IgD-negative memory B cell (primary cell): ENCODE results near the gene HS3ST5. TPM values are rescaled to one million over a fixed set of nuclear protein-coding genes. Genes with fewer than 3 reads are reported as not detected.
"Not testable (repeated sequence)": the region's sequence is repeated elsewhere in the genome, so short reads cannot be mapped to it uniquely, and the experiment has no call there.

Experiments used
- H3K27ac Mint-ChIP-seq, 3 donors: one replicate each; pipeline ENCODE4 v1.8.0; 2020 to 2022; ENCODE audit warnings: mild to moderate bottlenecking in 3 of 3, mixed read lengths in 3 of 3, moderate library complexity in 1 of 3
- H3K27me3 Mint-ChIP-seq: one replicate; pipeline ENCODE4 v1.8.0; 2021; ENCODE audit warnings: mixed read lengths
- H3K36me3 Mint-ChIP-seq: one replicate; pipeline ENCODE4 v1.8.0; 2020; ENCODE audit warnings: mild to moderate bottlenecking, mixed read lengths
- H3K4me1 Mint-ChIP-seq, 3 donors: one replicate each; pipeline ENCODE4 v1.8.0; 2020 to 2022; ENCODE audit warnings: mixed read lengths in 3 of 3, mild to moderate bottlenecking in 1 of 3
- H3K4me3 Mint-ChIP-seq, 4 donors: one replicate each; pipeline ENCODE4 v1.8.0; 2020 to 2022; ENCODE audit warnings: mild to moderate bottlenecking in 4 of 4, mixed read lengths in 4 of 4, moderate library complexity in 3 of 4
- H3K9me3 Mint-ChIP-seq, 3 donors: one replicate each; pipeline ENCODE4 v1.8.0; 2020 to 2021; ENCODE audit warnings: mixed read lengths in 3 of 3, mild to moderate bottlenecking in 1 of 3
- polyA plus RNA-seq: library from polyadenylated mRNA; unstranded; fragments of 300-500 nt; fragmentation: Illumina TruSeq; gene quantifications from one replicate; pipeline ENCODE4 v1.2.3, GENCODE V29; 2021

Gene HS3ST5
- polyA plus RNA-seq, 1 donor from 2014 or later = not detected

- no peaks in the 10 kb centered on the region for H3K27me3 Mint-ChIP-seq
- H3K27ac Mint-ChIP-seq = no peak overlapping the region
- no peak overlapping the region for H3K4me3 Mint-ChIP-seq
- H3K4me1 Mint-ChIP-seq = no peaks in the 10 kb centered on the region
- no peaks in the 10 kb centered on the region for H3K36me3 Mint-ChIP-seq
- no peaks in the 10 kb centered on the region for H3K9me3 Mint-ChIP-seq
Measured at GRCh38 chr6:114169763-114170162, 173.1 kb downstream of the HS3ST5 start.

DNA sequence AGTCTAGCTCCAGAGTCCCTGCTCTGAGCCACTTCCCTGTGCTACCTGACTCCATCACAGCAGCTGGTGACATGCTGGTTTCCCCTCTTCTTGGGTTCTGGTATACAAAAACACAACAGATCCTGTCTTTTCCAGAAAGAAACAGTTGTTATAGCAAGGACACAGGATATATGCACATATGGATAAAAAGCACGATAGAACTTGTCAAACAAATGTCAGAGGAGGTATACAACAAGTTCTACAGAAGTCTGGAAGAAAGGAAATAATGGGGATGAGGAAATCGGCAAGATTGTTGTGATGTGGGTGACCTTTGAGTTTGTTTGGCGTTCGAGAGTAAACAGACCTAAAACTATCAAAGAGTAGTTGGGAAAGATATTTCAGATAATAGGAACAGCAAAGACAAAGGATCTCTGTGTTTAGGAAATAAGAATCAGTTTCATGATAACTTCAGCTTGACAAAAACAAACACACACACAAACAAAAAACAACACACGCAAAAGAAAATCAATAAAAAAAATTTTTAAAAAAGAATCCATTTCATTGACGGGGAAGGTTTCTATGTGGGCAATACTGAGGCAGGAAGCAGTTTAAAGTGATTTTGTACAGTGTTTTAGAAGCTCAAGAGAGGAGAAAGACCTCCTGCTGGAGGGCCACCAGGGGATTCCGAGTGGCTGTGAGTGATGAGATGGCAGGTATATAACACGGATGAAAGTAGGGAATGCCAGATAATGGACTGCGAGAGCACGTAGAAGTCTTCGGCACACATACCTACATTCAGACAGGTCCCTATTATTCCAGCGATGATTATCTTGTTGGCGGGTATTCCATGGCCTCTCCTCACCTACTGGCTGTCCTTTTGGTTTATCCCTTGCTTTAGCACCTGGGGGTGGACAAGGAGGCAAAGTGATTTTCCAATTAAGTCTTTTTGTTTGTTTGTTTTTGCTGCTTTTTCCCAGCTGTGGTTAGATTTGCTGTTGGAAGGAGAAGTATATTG, 174.9 kb downstream of the HS3ST5 start:
- H3K27me3 Mint-ChIP-seq = no peaks in the 10 kb centered on the region
- no peaks in the 10 kb centered on the region for H3K9me3 Mint-ChIP-seq
- no peaks in the 10 kb centered on the region for H3K4me1 Mint-ChIP-seq
- no peaks in the 10 kb centered on the region for H3K36me3 Mint-ChIP-seq
- H3K27ac Mint-ChIP-seq = peak overlapping the region in 1 of 3 donors; percentile 45
- H3K4me3 Mint-ChIP-seq = no peak overlapping the region

- Mint-ChIP-seq H3K4me3 (no peak overlapping the region), H3K36me3 (no peaks in the 10 kb centered on the region), H3K4me1 (no peaks in the 10 kb centered on the region), H3K9me3 (no peaks in the 10 kb centered on the region), H3K27ac (no peak overlapping the region), H3K27me3 (no peaks in the 10 kb centered on the region)
Measured at GRCh38 chr6:114164207-114164606, 178.6 kb downstream of the HS3ST5 start.

- Mint-ChIP-seq H3K36me3 (no peaks in the 10 kb centered on the region), H3K27ac (no peak overlapping the region), H3K4me1 (no peaks in the 10 kb centered on the region), H3K9me3 (no peaks in the 10 kb centered on the region), H3K4me3 (no peak overlapping the region), H3K27me3 (no peaks in the 10 kb centered on the region)
Measured at GRCh38 chr6:114162691-114163347, 180.0 kb downstream of the HS3ST5 start.

GRCh38 chr6:114160881-114161280, 181.9 kb downstream of the HS3ST5 start:
- no peaks in the 10 kb centered on the region for H3K4me1 Mint-ChIP-seq
- H3K27me3 Mint-ChIP-seq = no peaks in the 10 kb centered on the region
- no peaks in the 10 kb centered on the region for H3K36me3 Mint-ChIP-seq
- no peaks in the 10 kb centered on the region for H3K9me3 Mint-ChIP-seq
- H3K27ac Mint-ChIP-seq = no peak overlapping the region
- no peak overlapping the region for H3K4me3 Mint-ChIP-seq

- no peaks in the 10 kb centered on the region for H3K36me3 Mint-ChIP-seq
- H3K4me3 Mint-ChIP-seq = no peak overlapping the region
- H3K4me1 Mint-ChIP-seq = no peaks in the 10 kb centered on the region
- no peaks in the 10 kb centered on the region for H3K9me3 Mint-ChIP-seq
- no peak overlapping the region for H3K27ac Mint-ChIP-seq
- H3K27me3 Mint-ChIP-seq = peaks cover 2% of the 10 kb centered on the region
Measured at GRCh38 chr6:114159727-114160126, 183.1 kb downstream of the HS3ST5 start.

DNA sequence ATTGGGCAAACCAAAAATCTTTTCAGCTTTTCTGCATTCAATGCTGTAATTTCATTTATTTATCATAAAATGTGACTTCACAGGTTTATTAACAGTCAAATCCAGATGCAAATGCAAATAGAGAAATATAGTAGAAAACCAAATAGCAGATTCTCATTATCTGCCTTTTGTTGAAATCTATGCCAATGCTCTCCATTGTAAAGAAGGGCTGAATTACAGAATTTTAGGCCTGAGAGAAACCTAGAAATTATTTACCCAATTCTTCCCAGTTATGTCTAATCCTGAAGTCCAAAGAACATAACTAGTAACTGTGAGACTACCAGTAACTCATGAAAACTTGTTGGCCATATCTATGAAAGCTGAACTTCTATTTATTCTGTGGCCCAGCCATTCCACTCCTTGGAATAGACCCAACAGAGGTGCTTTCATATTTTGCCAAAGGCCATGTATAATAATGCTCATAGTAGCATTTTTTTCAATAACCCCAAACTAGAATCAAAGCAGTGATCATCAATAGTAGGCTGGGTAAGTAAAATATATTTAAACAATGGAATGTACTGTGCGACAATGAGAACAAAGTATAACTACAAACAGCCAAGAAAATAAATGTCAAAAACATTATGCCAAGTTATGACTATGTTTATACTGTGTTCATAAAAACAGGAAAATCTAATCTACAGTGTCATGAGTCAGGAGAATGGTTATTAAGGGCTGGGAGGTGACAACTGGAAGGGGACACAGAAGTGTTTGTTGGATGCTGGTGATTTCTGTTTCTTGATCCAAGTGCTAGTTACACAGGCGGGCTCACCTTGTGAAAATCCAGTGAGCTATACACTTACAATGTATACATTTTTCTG, 183.8 kb downstream of the HS3ST5 start:
- Mint-ChIP-seq H3K36me3 (no peaks in the 10 kb centered on the region), H3K9me3 (no peaks in the 10 kb centered on the region), H3K4me1 (no peaks in the 10 kb centered on the region), H3K4me3 (no peak overlapping the region), H3K27ac (no peak overlapping the region), H3K27me3 (peaks cover 2% of the 10 kb centered on the region)

DNA sequence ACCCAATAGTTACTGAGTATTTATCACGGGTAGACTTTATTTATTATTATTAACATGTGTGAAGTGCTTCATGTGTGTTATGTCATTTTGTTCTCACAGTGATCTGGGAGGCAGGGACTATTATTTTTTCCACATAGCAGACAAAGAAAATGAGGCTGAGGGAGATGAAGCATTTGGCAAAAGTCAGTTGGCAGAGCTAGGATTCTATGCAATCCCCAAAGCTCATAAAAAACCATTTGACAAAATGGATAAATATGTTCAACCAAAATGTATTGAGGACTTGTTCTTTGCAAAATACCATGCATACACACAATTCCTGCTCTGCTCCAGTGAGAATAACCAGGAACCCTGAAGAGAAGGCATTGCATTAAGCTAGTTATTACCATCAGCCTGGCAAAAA, 184.4 kb downstream of the HS3ST5 start:
- no peaks in the 10 kb centered on the region for H3K36me3 Mint-ChIP-seq
- peaks cover 0 to 3% (median 0%) of the 10 kb centered on the region in 3 donors for H3K9me3 Mint-ChIP-seq
- H3K4me3 Mint-ChIP-seq = no peak overlapping the region
- no peaks in the 10 kb centered on the region for H3K4me1 Mint-ChIP-seq
- H3K27me3 Mint-ChIP-seq = peaks cover 2% of the 10 kb centered on the region
- no peak overlapping the region for H3K27ac Mint-ChIP-seq

DNA sequence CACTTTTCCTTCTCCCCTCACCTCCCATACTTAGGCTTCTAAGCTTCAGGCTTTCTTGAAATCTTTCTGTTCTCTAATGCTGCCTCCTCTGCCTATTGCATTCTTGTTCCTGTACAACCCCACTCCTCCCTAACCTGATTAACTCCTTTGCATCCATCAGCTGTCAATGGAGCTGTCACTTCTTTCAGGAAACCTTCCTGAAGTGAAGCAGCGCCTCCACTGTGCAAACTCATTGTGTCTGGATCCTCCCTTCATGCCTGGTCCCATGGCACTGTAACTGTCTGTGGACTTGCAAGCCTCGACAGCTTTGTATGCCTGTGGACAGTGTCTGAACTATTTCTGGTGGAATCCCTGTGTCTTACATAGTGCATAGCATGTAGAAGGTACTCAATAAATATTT, 185.0 kb downstream of the HS3ST5 start:
- H3K9me3 Mint-ChIP-seq = peaks cover 0 to 3% (median 0%) of the 10 kb centered on the region in 3 donors
- no peaks in the 10 kb centered on the region for H3K4me1 Mint-ChIP-seq
- H3K27me3 Mint-ChIP-seq = peaks cover 2% of the 10 kb centered on the region
- H3K27ac Mint-ChIP-seq = no peak overlapping the region
- no peaks in the 10 kb centered on the region for H3K36me3 Mint-ChIP-seq
- no peak overlapping the region for H3K4me3 Mint-ChIP-seq

GRCh38 chr6:114155763-114156162, 187.1 kb downstream of the HS3ST5 start:
- no peaks in the 10 kb centered on the region for H3K4me1 Mint-ChIP-seq
- no peak overlapping the region for H3K4me3 Mint-ChIP-seq
- no peaks in the 10 kb centered on the region for H3K36me3 Mint-ChIP-seq
- peaks cover 0 to 3% (median 0%) of the 10 kb centered on the region in 3 donors for H3K9me3 Mint-ChIP-seq
- no peak overlapping the region for H3K27ac Mint-ChIP-seq
- H3K27me3 Mint-ChIP-seq = peaks cover 2% of the 10 kb centered on the region

DNA sequence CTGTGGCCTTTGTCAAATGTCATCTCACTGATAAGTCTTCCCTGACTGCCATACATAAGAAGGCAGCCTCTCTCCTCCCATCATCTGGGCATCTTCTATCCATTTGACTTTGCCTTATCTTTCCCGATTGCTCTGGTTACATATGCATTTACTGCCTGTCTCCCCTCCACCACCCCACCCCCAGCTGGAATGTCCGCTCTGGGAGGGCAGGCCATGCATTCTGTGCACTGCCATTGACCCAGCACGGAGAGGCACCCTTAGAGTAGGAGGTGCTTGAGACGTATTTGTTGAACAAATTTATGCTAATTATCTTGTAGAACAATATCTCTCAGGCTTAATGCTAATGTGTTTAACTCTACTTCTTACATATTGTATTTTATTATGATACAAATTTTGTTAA, 188.0 kb downstream of the HS3ST5 start:
- H3K27ac Mint-ChIP-seq = no peak overlapping the region
- H3K4me1 Mint-ChIP-seq = no peaks in the 10 kb centered on the region
- H3K9me3 Mint-ChIP-seq = peaks cover 0 to 3% (median 0%) of the 10 kb centered on the region in 3 donors
- no peak overlapping the region for H3K4me3 Mint-ChIP-seq
- peaks cover 2% of the 10 kb centered on the region for H3K27me3 Mint-ChIP-seq
- H3K36me3 Mint-ChIP-seq = no peaks in the 10 kb centered on the region

GRCh38 chr6:114153448-114153847, 189.4 kb downstream of the HS3ST5 start:
- Mint-ChIP-seq H3K4me3 (no peak overlapping the region), H3K27ac (no peak overlapping the region), H3K27me3 (peaks cover 2% of the 10 kb centered on the region), H3K9me3 (peaks cover 0 to 3% (median 0%) of the 10 kb centered on the region in 3 donors), H3K4me1 (no peaks in the 10 kb centered on the region), H3K36me3 (no peaks in the 10 kb centered on the region)

GRCh38 chr6:114151064-114151690, 191.6 kb downstream of the HS3ST5 start:
- H3K27ac Mint-ChIP-seq = no peak overlapping the region

GRCh38 chr6:114149182-114149581, 193.6 kb downstream of the HS3ST5 start:
- not testable (repeated sequence) for H3K27ac Mint-ChIP-seq, H3K9me3 Mint-ChIP-seq, H3K4me1 Mint-ChIP-seq, H3K4me3 Mint-ChIP-seq, H3K27me3 Mint-ChIP-seq, H3K36me3 Mint-ChIP-seq

More at GRCh38 chr6:114151064-114151690, 191.6 kb downstream of the HS3ST5 start:
- Mint-ChIP-seq H3K9me3 (peaks cover 3 to 8% (median 3%) of the 10 kb centered on the region in 3 donors), H3K27me3 (peaks cover 2% of the 10 kb centered on the region), H3K4me1 (no peaks in the 10 kb centered on the region), H3K36me3 (no peaks in the 10 kb centered on the region), H3K4me3 (no peak overlapping the region)
